ENCODE data around the gene PPP6R2.

Gene PPP6R2

GRCh38 chr22:50454556-50455075, 111.5 kb downstream of the PPP6R2 start:
- DNase-seq: no peak

- DNase-seq: no peak
Measured at GRCh38 chr22:50455201-50455600, 112.1 kb downstream of the PPP6R2 start.

DNA sequence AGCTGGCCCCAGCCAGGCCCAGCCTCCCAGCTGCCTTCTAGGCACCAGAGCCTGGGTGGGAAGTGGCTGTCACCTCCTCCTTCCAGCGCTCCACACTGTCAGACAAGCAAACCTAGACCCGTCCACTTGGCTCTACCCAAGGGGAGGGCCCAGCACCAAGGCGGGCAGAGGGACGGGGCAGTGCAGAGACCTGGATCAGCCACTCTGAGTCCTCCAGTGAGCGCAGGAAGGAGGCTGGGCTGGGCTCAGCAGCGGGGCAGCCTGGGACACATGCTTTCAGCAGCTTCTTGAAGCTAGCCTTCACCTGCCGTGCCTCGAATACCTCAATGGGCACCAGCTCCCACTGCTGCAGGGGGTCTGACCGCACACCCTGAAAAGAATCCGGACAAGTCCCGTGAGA, 112.9 kb downstream of the PPP6R2 start:
- DNase-seq: no peak

DNA sequence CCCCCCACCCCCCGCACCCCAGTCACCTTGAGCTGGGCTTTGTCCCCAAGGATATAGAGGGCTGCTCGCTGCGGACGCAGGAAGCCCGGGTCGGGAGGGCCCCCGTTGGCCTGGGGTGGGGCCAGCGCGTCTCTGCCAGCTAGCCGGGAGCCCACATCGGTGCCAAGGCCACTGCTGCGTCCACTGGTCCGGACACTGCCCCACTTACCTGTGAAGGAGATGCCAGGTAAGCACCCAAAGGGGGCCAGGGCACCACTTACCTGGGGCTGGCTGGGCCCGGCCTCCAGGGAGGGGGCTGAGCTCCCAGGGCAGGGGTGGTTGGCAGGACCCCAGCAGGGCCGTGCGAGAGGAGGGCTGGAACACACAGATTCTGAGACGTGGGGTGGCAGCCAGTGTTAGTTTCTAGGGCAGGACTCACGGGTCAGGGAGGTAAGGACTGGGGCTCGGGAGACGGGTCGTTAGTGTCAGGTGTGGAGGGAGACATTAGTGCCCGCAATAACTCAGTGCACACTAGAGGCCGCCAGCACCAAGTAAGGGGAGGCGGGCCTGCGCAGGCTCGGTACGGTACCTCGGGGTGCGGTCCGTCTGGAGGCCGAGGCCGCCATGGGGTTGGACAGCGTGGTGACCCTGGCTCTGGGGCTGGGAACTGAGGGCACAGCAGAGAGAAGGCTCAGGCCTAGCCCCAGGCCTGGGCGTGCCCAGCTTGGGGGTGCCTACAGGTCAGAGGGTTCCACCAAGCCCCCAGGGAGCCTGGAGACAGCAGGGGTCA, 113.5 kb downstream of the PPP6R2 start:
- DNase-seq: no peak

- DNase-seq: no peak
Measured at GRCh38 chr22:50459016-50459415, 115.9 kb downstream of the PPP6R2 start.

- no peak for DNase-seq
Measured at GRCh38 chr22:50459496-50460140, 116.5 kb downstream of the PPP6R2 start.

- DNase-seq: no peak
Measured at GRCh38 chr22:50460938-50461337, 117.8 kb downstream of the PPP6R2 start.

GRCh38 chr22:50461536-50461935, 118.4 kb downstream of the PPP6R2 start:
- no peak for DNase-seq

DNA sequence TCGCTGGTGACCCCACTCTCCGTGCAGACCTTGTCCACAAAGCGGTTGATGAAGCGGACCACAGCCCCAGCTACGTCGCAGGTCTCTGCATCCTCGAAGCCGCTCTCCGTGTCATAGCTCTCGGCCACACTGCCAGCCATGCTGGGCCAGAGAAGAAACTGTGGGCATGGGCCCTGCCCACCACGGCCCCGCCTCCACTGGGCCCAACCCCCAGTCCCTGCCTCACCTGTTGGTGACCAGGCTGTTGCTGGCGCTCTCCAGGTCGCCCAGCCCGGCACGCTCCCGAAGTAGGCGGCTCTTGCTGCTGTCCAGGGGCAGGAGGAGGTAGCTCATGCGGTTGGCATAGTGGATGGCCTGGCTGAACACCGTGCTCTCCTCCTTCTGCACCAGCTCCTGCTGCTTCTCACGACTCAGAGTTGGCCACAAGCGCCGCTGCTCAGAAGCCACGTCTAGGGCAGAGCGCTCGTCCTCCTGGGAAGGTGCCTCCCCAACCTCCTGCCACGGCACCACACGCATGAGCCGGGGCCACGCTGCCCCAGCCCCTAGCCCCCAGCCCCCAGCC, 118.9 kb downstream of the PPP6R2 start:
- no peak for DNase-seq

DNA sequence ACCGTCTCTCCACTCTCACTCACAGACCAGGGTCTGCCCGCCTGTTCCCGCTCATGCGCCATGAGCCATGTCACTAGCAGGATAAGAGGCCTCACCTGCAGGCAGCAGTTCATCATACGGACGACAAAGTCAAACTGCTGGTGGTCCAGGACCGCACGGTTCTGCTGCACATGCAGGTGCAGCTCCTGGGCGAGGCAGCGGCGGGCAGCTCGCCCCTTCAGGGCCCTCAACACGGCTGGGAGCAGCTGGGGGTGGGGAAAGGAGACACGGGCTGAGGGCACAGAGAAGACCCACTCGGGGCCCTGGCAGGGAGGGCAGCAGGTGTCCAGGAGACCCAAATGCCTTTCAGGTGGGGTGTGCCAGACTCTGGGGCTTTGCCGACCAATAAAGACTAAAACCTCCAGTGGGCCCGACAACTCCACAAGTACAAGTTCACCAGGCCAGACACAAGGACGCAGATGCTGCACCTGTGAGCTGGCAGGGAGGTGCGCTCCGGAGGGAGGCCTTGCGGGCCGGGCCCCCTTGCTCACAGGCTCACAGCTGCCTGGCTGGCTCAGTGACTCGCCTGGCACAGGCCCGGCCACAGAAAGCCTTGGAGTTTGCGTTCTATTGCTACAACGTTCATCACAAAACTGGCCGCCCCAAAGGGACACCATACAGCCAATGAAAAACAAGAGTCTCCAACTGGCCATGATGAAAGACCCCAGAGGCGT, 120.2 kb downstream of the PPP6R2 start:
- DNase-seq: no peak

- DNase-seq: no peak
Measured at GRCh38 chr22:50464451-50464850, 121.3 kb downstream of the PPP6R2 start.

- DNase-seq: no peak
Measured at GRCh38 chr22:50465066-50465930, 122.2 kb downstream of the PPP6R2 start.

DNA sequence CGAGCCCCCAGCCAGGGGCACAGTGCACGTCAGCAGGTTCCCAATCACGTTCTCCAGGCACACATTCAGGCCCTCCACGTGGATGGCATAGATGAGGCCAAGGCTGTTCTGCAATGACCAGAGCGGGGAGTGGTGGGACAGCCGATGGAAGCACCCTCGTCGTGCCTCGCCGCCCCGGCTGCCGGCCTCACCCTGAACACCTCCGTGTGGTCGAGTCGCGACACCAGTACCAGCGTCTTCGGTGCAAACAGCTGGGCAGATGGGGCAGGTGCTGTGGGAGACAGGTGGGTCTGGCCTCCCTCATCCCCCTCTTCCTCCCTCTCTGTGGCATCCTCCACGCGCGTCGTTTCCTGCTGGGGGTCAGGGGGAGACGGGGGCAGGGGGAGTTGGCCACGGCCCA, 124.2 kb downstream of the PPP6R2 start:
- DNase-seq: no peak

- no peak for DNase-seq
Measured at GRCh38 chr22:50467773-50468440, 124.8 kb downstream of the PPP6R2 start.

DNA sequence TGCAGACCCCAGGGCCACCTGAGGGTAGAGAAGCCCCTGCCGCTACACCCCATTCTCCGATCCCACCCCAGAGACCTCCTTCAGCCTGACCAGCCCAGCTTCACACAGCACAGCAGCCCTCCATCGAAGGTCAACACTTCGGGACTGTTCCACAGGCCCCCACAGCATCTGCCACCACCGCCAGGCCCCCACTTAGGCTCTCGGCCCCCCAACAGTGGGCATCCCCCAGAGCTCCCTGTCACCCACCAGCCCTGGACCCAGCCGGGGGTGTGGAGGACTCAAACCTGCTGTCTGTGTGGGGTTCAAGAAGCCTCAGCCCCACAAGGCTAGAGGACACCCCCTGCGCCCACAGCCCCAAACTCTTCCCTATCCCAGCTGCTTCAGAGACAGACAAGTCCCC, 125.5 kb downstream of the PPP6R2 start:
- DNase-seq: no peak

- peak; percentile 83 for DNase-seq
Measured at GRCh38 chr22:50469377-50470305, 126.5 kb downstream of the PPP6R2 start.

DNA sequence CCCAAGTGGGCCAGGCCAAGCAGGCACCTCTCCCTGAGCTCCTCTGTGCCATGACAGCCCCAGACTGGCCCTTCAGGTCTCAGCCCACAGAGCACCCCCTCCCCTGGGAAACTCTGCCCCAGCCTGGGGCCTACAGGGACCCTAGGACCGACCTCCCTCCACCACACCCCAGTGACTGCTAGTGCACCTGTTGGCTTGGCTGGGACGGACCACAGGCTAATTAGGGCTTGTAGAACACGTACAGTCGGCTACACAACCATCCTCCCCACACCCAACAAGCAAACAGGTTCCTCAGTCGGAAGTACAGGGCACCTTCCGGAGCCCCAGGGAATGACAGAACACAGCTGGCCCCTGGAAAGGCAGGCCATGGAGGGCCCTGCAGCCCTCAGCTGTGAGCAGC, 127.4 kb downstream of the PPP6R2 start:
- DNase-seq: no peak

- no peak for DNase-seq
Measured at GRCh38 chr22:50471197-50471847, 128.2 kb downstream of the PPP6R2 start.

GRCh38 chr22:50471962-50472361, 128.8 kb downstream of the PPP6R2 start:
- DNase-seq: no peak

DNA sequence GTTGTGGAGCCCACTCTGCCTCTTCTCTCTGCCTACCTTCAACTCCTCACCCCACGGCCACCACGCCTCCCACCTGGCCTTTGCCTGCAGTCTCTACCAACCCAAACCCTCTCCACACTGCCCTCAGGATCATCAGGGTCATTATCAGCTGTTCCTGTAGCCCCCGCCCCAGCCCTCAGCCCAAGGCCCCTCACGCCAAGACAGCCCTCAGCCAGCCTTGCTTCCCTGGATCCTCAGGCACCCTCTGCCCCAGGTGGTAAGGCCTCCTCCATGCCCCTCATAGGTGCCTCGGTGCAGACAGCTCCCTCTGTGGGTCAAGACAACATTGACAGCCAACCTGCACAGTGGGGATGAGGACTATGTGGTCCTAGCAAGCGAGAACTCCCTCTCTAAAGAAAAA, 130.0 kb downstream of the PPP6R2 start:
- peak; percentile 50 for DNase-seq
